HL-60/S4 (cell line): Measurements from ENCODE around the gene GALNT16.
"Not testable (repeated sequence)": the region's sequence is repeated elsewhere in the genome, so short reads cannot be mapped to it uniquely, and the experiment has no call there.

ENCODE experiments used
- in situ Hi-C: fragments of 300-500 bp; cut with MboI; formaldehyde crosslinking; loops from 2 replicates; pipeline ENCODE4 v1.14.3; 2022; ENCODE audit warnings: low sequenced_read_pairs

Gene GALNT16

GRCh38 chr14:69259527-69260189 lies at the start of gene GALNT16:
GALNT16 (plus strand) TSS chr14:69260158; CDS start chr14:69260291, 133 bp downstream.
- in situ Hi-C loops: no loop called here

- in situ Hi-C loops: no loop called here
Observed at GRCh38 chr14:69214393-69214792, 45.6 kb upstream of the GALNT16 start.

- in situ Hi-C loops: not testable (repeated sequence)
Observed at GRCh38 chr14:69217663-69218062, 42.3 kb upstream of the GALNT16 start.

GRCh38 chr14:69224946-69225345 lies 35.0 kb upstream of the GALNT16 start:
- in situ Hi-C loops: loop anchor here (25.0 kb wide), 1 partner anchor 237 kb away; no protein-coding TSS in a partner anchor

- in situ Hi-C loops: loop anchor here (25.0 kb wide), 1 partner anchor 236 kb away; no protein-coding TSS in a partner anchor
Observed at GRCh38 chr14:69226178-69226577, 33.8 kb upstream of the GALNT16 start.

- in situ Hi-C loops: loop anchor here (25.0 kb wide), 1 partner anchor 236 kb away; no protein-coding TSS in a partner anchor
Observed at GRCh38 chr14:69226736-69227135, 33.2 kb upstream of the GALNT16 start.

- in situ Hi-C loops: loop anchor here (25.0 kb wide), 1 partner anchor 231 kb away; no protein-coding TSS in a partner anchor
Observed at GRCh38 chr14:69231486-69231885, 28.5 kb upstream of the GALNT16 start.

GRCh38 chr14:69232388-69232787 lies 27.6 kb upstream of the GALNT16 start:
- in situ Hi-C loops: loop anchor here (25.0 kb wide), 1 partner anchor 230 kb away; no protein-coding TSS in a partner anchor

GRCh38 chr14:69234106-69234505 lies 25.9 kb upstream of the GALNT16 start:
- in situ Hi-C loops: loop anchor here (25.0 kb wide), 1 partner anchor 228 kb away; no protein-coding TSS in a partner anchor

GRCh38 chr14:69235708-69236107 lies 24.2 kb upstream of the GALNT16 start:
- in situ Hi-C loops: loop anchor here (25.0 kb wide), 1 partner anchor 227 kb away; no protein-coding TSS in a partner anchor

- in situ Hi-C loops: loop anchor here (25.0 kb wide), 1 partner anchor 225 kb away; no protein-coding TSS in a partner anchor
Observed at GRCh38 chr14:69237142-69237541, 22.8 kb upstream of the GALNT16 start.

- in situ Hi-C loops: loop anchor here (25.0 kb wide), 1 partner anchor 225 kb away; no protein-coding TSS in a partner anchor
Observed at GRCh38 chr14:69237584-69237983, 22.4 kb upstream of the GALNT16 start.

- in situ Hi-C loops: loop anchor here (25.0 kb wide), 1 partner anchor 223 kb away; no protein-coding TSS in a partner anchor
Observed at GRCh38 chr14:69238883-69239282, 21.1 kb upstream of the GALNT16 start.

GRCh38 chr14:69240527-69241173 lies 19.3 kb upstream of the GALNT16 start:
- in situ Hi-C loops: loop anchor here (25.0 kb wide), 1 partner anchor 222 kb away; no protein-coding TSS in a partner anchor

GRCh38 chr14:69241577-69241976 lies 18.4 kb upstream of the GALNT16 start:
- in situ Hi-C loops: loop anchor here (25.0 kb wide), 1 partner anchor 221 kb away; no protein-coding TSS in a partner anchor

GRCh38 chr14:69242311-69243224 lies 17.4 kb upstream of the GALNT16 start:
- in situ Hi-C loops: loop anchor here (25.0 kb wide), 1 partner anchor 220 kb away; no protein-coding TSS in a partner anchor

GRCh38 chr14:69244946-69245345 lies 15.0 kb upstream of the GALNT16 start:
- in situ Hi-C loops: loop anchor here (25.0 kb wide), 1 partner anchor 217 kb away; no protein-coding TSS in a partner anchor

GRCh38 chr14:69246331-69246730 lies 13.6 kb upstream of the GALNT16 start:
- in situ Hi-C loops: loop anchor here (25.0 kb wide), 1 partner anchor 216 kb away; no protein-coding TSS in a partner anchor

GRCh38 chr14:69247676-69248440 lies 12.1 kb upstream of the GALNT16 start:
- in situ Hi-C loops: loop anchor here (25.0 kb wide), 1 partner anchor 214 kb away; no protein-coding TSS in a partner anchor
